GM12892 (cell line): Measurements from ENCODE around the gene TOR1B.

ENCODE experiments used
- POLR2A ChIP-seq: IDR thresholded peaks from 2 replicates; pipeline ENCODE4 v1.6.1; 2011; ENCODE audit warnings: low read depth, low read length, control low read depth
- POLR2AphosphoS5 ChIP-seq: IDR thresholded peaks from 2 replicates; pipeline ENCODE4 v1.6.1; 2011; ENCODE audit warnings: low read depth, low read length, control low read depth

- no peak for TF ChIP-seq POLR2AphosphoS5
- TF ChIP-seq POLR2A = no peak
Observed at GRCh38 chr9:129781981-129782380, 21.0 kb upstream of the TOR1B start.
